Tibial nerve (tissue), 4 donors: ENCODE measurements around the gene UXS1.

ENCODE experiments used
- CTCF ChIP-seq, 5 experiments: fragments of 200-600 bp in 3 of 5; fragments of 450-650 bp in 2 of 5; sonication (generic) in 3 of 5; IDR thresholded peaks; one replicate each; pipeline ENCODE4 v1.5.1; 2016 to 2019; ENCODE audit warnings: antibody characterized with exemption in 5 of 5, mild to moderate bottlenecking in 3 of 5, moderate library complexity in 2 of 5
- EP300 ChIP-seq, 2 donors: sonication (generic); formaldehyde crosslinking; IDR thresholded peaks; one replicate each; pipeline ENCODE4 v1.6.1; 2017; ENCODE audit warnings: antibody characterized with exemption in 2 of 2, mild to moderate bottlenecking in 1 of 2
- POLR2A ChIP-seq, 2 donors: fragments of 450-650 bp; IDR thresholded peaks; one replicate each; pipeline ENCODE4 v1.6.1; 2017; ENCODE audit warnings: antibody characterized with exemption in 2 of 2, mild to moderate bottlenecking in 2 of 2, moderate library complexity in 2 of 2

DNA sequence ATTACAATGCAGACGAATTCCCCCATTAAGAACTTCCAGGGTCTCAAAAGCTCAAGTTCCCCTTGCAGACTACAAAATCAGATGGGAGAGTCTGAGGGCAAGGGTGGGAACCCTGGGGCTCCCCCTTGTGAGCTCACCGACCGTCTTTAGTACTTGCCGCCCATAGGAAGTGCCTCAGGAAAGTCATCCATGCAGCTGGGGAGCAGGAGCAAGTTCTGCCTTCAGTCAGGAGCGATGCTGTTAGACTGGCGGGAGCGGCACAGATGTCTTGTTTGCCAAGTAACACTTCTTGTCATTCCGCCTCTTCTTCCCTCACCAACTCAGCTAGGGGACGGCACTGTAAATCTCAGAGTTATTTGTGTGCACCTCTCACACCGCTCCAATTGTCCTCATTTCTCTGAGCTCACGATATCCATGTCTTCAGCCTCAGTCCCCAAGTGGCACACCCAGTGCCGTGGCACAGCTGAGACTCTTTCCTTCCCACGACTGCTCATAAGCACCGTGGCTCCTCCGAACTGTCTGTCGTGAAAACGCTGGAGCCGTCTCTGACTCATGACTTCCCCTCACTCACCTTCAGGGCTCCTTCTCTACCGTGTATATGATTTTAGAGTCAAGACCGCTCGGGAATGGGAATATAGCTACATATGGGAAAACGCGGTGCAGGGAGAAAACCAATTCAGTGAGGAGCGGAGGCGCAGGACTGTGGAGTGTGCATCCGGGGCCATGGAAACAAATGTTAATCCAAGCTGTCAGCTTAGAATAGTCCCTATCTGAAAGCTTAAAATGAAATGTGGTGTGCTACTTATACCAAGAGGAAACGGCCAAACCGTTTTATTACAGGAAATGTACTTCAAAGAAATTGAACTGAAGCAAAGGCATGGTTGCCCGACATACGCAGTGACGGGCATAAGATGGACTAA lies 34.0 kb downstream of the UXS1 start:
- TF ChIP-seq CTCF (IDR thresholded peaks at IDR 0.05) (no peak), POLR2A (IDR thresholded peaks at IDR 0.05) (no peak), EP300 (IDR thresholded peaks at IDR 0.05) (no peak)
